ENCODE results near the gene TICRR.

The TICRR gene

GRCh38 chr15:89657686-89658200, 82.5 kb downstream of the TICRR start:
- no peak for DNase-seq

- no peak for DNase-seq
These were observed 84.0 kb downstream of the TICRR start for GRCh38 chr15:89659295-89659694.

- DNase-seq = no peak
These were observed 85.3 kb downstream of the TICRR start for GRCh38 chr15:89660556-89660955.

DNA sequence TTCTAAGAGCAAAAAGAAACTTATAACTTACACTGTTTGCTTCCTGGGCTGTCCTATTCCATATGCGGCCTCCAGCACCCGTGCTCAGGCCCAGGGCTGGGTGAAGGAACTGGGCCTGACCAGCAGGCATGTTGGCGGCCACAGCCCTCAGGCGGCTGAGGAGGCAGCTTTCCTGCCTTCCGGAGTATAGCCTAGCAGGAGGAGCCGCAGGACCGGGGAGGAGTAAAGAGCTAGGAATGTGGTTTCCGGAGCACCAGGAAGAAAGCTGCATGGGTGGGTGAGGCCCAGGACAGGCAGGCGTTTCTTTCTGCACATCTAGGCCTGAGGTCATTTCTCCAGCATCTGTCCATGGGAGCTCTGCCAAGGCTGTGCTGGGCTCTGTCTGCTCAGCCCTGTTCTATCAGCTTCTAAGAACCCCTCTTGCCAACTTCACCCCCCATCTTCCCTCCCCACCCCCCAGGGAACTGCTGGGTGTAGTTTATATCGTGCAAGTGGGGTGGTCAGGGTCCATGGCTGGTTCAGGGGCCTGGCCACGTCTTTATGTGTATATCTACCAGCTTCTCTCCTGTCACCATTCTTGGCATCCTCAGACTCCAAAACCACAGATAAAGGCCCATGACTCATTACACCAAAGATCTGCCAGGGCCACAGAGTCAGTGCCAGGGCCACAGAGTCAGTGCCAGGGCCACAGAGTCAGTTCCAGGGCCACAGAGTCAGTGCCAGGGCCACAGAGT, 87.8 kb downstream of the TICRR start:
- no peak for DNase-seq

GRCh38 chr15:89664441-89665350, 89.4 kb downstream of the TICRR start:
- no peak for DNase-seq

- no peak for DNase-seq
These were observed 90.3 kb downstream of the TICRR start for GRCh38 chr15:89665449-89666181.

DNA sequence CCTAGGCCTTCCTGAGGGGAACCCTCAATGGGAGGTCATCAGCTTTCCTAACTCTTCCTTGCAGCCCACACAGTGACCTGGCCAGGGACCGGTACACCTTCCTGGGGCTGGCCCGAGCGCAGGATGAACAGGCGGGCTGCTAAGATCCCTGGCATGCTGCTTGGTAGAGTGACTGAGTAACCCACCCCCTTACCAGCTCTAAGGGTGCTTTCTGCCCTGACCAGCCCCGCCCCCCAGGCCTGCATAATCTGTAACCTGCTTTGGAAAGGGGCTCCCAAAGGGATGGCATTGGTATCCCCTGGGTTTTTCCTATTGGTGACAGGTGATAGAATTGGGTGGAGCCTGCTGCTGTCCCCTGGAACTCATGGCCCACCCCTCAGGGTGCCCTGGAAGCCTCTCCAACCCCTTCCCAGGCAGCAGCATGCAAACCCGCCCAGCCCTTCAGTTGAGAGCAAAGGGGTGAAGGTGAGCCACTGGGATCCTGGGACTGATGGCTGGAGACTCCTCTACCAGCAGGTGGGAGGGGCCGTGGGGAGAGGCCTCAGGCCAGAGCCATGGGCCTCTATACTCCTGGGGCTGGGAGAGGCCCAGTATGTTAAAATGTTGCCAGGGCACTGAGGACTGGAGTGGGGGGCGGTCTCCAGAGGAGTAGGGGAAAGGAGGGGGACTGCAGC, 91.1 kb downstream of the TICRR start:
- DNase-seq = no peak

DNA sequence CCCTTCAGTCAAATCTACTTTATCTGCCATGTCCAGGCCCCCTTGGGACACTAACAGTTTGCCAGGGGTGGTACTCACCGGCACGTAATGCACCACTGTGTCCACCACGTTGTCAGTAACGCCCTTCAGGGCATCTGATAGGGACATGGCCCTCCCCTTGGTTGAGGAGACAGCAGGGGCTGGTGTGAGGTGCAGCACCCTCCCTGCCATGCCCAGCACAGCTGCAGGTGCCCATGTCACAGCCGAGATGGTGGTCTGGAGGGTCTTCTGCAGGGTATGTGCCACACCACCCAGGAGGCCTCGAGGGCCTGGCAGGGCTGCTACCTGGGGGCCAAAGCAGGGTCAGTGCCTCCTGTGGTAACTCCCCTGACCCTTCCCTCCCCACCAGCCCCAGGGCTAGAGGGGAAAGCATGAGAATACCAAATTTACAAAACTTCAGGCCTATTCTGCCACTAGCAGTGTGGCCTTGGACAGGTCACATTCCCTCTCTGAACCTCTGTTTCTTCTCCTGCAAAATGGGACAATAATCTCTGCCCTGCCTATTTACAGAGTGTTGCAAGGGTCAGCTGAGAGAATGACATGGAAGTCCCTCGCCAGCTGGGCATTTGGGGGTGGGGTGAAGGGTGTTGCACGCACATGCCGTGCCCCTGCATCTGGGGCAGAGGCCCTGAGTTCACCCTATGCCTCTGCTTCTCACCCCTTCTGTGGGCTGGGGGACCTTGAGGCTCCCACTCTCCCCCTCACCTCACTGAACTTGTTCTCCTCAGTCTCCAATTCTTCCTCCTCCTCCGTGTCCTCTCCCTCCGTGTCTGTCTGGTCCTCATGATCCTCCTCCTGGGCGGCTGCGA, 91.8 kb downstream of the TICRR start:
- DNase-seq = no peak

GRCh38 chr15:89667706-89667960, 92.4 kb downstream of the TICRR start:
- DNase-seq = no peak

GRCh38 chr15:89668171-89668570, 92.9 kb downstream of the TICRR start:
- no peak for DNase-seq

DNA sequence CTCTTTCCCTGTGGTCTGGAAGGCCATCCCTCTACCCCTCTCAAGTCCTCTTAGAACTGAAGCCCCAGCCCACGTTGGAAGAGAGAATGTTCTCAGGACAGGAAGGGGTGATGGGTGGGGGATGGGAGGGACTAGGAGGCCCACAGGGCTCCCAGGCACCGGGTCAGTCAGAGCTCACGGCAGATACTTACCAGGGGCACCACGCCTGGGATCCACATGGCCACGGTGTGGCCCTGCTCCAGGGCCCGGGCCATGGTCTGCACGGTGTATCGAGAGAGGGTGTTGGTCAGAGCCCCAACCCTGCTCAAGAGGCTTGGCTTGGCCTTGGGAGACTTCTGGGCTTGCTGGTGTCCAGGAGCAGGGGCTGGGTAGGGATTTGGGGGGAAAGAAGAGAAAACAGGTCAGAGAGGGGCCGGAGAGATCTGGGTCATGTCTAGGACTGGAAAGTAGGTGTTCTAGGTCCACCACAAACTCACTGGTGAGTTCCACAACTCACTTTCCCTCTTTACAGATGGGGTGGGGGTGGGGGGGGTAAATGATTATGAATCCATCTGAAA, 94.1 kb downstream of the TICRR start:
- DNase-seq = no peak

DNA sequence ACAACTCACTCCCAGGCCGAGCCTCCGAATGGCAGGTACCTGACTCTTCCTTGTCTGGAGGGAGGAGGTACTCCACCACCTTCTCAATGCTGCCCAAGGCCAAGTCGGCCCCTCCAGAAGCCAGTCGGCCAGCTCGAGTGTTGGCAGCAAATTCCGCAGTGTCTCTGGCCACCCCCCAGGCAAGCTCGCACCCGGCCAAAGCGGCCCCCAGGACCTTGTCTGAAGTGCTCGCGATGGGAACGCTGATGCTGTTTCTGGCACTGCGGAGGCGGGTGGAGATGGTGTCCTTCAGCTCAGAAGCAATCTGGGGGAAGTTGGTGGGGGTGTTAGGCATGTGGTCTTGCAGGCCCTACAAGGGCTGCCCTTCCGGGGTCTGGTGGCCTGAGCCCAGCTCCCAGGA, 94.7 kb downstream of the TICRR start:
- no peak for DNase-seq

GRCh38 chr15:89670971-89671560, 95.8 kb downstream of the TICRR start:
- DNase-seq = no peak

GRCh38 chr15:89671687-89672086, 96.4 kb downstream of the TICRR start:
- no peak for DNase-seq

DNA sequence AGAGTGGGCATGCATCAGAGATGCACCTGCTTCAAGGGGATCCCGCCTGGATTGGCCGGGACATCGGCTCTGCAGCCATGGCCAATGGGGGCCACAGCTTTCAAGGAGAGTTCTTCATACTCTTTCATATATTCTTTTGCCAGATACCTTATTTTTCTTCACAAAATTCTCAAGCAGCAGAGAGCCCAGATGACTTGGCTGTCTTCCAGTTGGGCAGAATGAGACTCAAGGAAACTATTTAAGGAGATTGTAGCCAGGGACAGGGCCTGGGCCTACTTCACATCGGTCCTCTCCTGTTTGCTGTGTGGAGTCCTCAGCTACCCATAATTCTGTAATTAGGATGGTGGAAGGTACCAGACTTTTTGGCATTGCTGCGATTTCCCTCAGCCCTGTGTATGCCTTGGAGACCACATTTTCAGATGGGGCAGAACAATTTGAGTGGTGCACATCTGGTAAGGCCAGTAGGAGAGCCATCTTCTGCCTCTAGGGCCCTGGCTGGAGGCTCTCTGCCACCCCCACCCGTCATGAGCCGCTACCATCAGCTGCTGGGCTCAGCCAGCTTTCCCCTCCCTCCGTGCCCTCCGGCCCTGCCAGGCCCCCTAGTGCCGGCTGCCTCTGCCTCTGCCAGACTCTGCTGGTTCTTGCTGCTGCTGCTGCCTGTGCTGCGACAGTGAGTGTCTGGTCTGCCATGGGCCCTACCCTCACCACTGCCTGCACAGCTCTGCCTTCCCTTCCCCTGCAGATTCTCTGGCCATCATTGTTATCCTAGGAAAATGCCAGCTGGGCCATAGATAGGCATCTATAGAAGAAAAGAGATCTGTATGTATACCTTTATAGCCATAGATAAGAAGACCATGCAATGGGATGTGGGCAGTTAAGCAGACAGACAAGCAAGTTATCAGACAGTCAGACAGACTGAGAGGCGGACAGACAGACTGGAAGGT, 97.2 kb downstream of the TICRR start:
- DNase-seq = no peak

DNA sequence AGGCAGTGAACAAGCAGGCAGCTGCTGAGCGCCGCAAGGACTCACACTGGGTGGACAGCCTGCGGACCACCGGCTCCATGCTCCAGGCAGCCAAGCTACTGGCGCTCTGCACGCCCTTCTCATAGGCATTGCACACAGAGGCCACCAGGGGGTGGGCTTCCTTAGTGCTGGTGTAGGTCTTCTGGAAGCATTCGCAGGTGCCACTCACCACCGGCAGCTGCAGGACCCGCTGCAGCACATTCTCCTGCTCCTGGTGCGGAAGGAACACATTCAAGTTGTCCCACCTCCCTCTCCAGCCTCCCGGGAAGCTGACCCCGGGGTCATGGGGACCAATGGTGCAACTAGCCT, 97.9 kb downstream of the TICRR start:
- DNase-seq = no peak

DNA sequence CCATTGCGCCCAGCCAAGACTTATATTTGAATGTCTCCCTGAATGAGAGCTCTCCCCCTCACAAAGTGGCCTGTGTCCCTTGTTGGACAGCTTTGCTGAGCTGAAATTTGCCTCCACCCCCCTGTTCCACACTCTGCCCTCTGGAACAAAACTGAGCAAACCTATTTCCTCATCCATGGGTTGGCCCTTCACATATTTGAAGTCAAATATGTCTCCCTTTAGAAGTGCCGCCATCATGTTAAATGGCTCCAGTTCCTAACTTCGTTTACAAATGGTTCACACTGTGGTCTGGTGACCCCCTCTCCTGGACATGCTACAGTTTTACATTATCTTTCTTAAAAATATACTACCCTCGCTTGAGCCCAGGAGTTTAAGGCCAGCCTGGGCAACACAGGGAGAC, 99.3 kb downstream of the TICRR start:
- DNase-seq = no peak

- DNase-seq = no peak
These were observed 100.3 kb downstream of the TICRR start for GRCh38 chr15:89675606-89676005.

- no peak for DNase-seq
These were observed 102.1 kb downstream of the TICRR start for GRCh38 chr15:89677381-89677780.

Measured in SIG-M5 (cell line).